ENCODE measurements around the gene ROMO1.
"Not testable (repeated sequence)": the region's sequence is repeated elsewhere in the genome, so short reads cannot be mapped to it uniquely, and the experiment has no call there.

ROMO1 gene

GRCh38 chr20:35702824-35703695 is 3.9 kb downstream of the ROMO1 start:
- TF ChIP-seq CTCF (IDR thresholded peaks at IDR 0.05; ENCODE audit: low read depth, low read length), result no peak
- H3K4me3 ChIP-seq (replicated peaks in 1 of 2; ENCODE audit: low read depth in 2 of 2, low read length in 2 of 2), result no peak overlapping the region
- no peak for DNase-seq (ENCODE audit: low read depth in 2 of 2)

GRCh38 chr20:35704514-35705261 is 5.5 kb downstream of the ROMO1 start:
- no peak overlapping the region for H3K4me3 ChIP-seq (replicated peaks in 1 of 2; ENCODE audit: low read depth in 2 of 2, low read length in 2 of 2)
- TF ChIP-seq CTCF (IDR thresholded peaks at IDR 0.05; ENCODE audit: low read depth, low read length), result no peak
- DNase-seq (ENCODE audit: low read depth in 2 of 2), result no peak

GRCh38 chr20:35705894-35706293 is 6.7 kb downstream of the ROMO1 start:
- H3K4me3 ChIP-seq (replicated peaks in 1 of 2; ENCODE audit: low read depth in 2 of 2, low read length in 2 of 2), result not testable (repeated sequence)

GRCh38 chr20:35706591-35707529 is 7.7 kb downstream of the ROMO1 start:
- H3K4me3 ChIP-seq (replicated peaks in 1 of 2; ENCODE audit: low read depth in 2 of 2, low read length in 2 of 2), result not testable (repeated sequence)
- DNase-seq (ENCODE audit: low read depth in 2 of 2), result peak in 1 of 2 donors; percentile 0

More at GRCh38 chr20:35705894-35706293, 6.7 kb downstream of the ROMO1 start:
- peak in 1 of 2 donors; percentile 1 for DNase-seq (ENCODE audit: low read depth in 2 of 2)

GRCh38 chr20:35708502-35708901 is 9.3 kb downstream of the ROMO1 start:
- TF ChIP-seq CTCF (IDR thresholded peaks at IDR 0.05; ENCODE audit: low read depth, low read length), result no peak

GRCh38 chr20:35709259-35709658 is 10.1 kb downstream of the ROMO1 start:
- H3K4me3 ChIP-seq (replicated peaks in 1 of 2; ENCODE audit: low read depth in 2 of 2, low read length in 2 of 2), result no peak overlapping the region
- no peak for DNase-seq (ENCODE audit: low read depth in 2 of 2)
- no peak for TF ChIP-seq CTCF (IDR thresholded peaks at IDR 0.05; ENCODE audit: low read depth, low read length)

More at GRCh38 chr20:35708502-35708901, 9.3 kb downstream of the ROMO1 start:
- no peak overlapping the region for H3K4me3 ChIP-seq (replicated peaks in 1 of 2; ENCODE audit: low read depth in 2 of 2, low read length in 2 of 2)
- peak in 1 of 2 donors; percentile 1 for DNase-seq (ENCODE audit: low read depth in 2 of 2)

GRCh38 chr20:35710039-35710438 is 10.8 kb downstream of the ROMO1 start:
- no peak for TF ChIP-seq CTCF (IDR thresholded peaks at IDR 0.05; ENCODE audit: low read depth, low read length)

More at GRCh38 chr20:35710039-35710438, 10.8 kb downstream of the ROMO1 start:
- no peak for DNase-seq (ENCODE audit: low read depth in 2 of 2)
- H3K4me3 ChIP-seq (replicated peaks in 1 of 2; ENCODE audit: low read depth in 2 of 2, low read length in 2 of 2), result no peak overlapping the region
